Measurements from ENCODE around the gene PPIL1. TPM values are rescaled to one million over a fixed set of nuclear protein-coding genes. Genes with fewer than 3 reads are reported as not detected.

The PPIL1 gene
- total RNA-seq, 1 donor from 2014 or later: 49.5 TPM

- no peaks in the 10 kb centered on the region for H3K36me3 ChIP-seq (ENCODE audit: control insufficient read depth, insufficient read depth, low read length)
- no peak for DNase-seq (ENCODE audit: low read depth)
- peaks cover 21% of the 10 kb centered on the region for H3K27me3 ChIP-seq (ENCODE audit: control insufficient read depth, insufficient read depth, low read length)
- H3K4me3 ChIP-seq (ENCODE audit: low read depth, low read length): no peak overlapping the region
- TF ChIP-seq CTCF (IDR thresholded peaks at IDR 0.05; ENCODE audit: insufficient read depth, low read length, poor library complexity, severe bottlenecking): no peak
These were observed 30.1 kb downstream of the PPIL1 start for GRCh38 chr6:36844232-36845170.

GRCh38 chr6:36843170-36843569 lies 31.4 kb downstream of the PPIL1 start:
- Histone ChIP-seq H3K36me3 (ENCODE audit: control insufficient read depth, insufficient read depth, low read length) (no peaks in the 10 kb centered on the region), H3K4me3 (ENCODE audit: low read depth, low read length) (no peak overlapping the region), H3K27me3 (ENCODE audit: control insufficient read depth, insufficient read depth, low read length) (peaks cover 33% of the 10 kb centered on the region)
- TF ChIP-seq CTCF (IDR thresholded peaks at IDR 0.05; ENCODE audit: insufficient read depth, low read length, poor library complexity, severe bottlenecking): no peak
- no peak for DNase-seq (ENCODE audit: low read depth)

GRCh38 chr6:36841756-36842155 lies 32.8 kb downstream of the PPIL1 start:
- Histone ChIP-seq H3K4me3 (ENCODE audit: low read depth, low read length) (no peak overlapping the region), H3K27me3 (ENCODE audit: control insufficient read depth, insufficient read depth, low read length) (peaks cover 45% of the 10 kb centered on the region), H3K36me3 (ENCODE audit: control insufficient read depth, insufficient read depth, low read length) (no peaks in the 10 kb centered on the region)
- TF ChIP-seq CTCF (IDR thresholded peaks at IDR 0.05; ENCODE audit: insufficient read depth, low read length, poor library complexity, severe bottlenecking): no peak
- no peak for DNase-seq (ENCODE audit: low read depth)

- no peak for TF ChIP-seq CTCF (IDR thresholded peaks at IDR 0.05; ENCODE audit: insufficient read depth, low read length, poor library complexity, severe bottlenecking)
- peaks cover 52% of the 10 kb centered on the region for H3K27me3 ChIP-seq (ENCODE audit: control insufficient read depth, insufficient read depth, low read length)
- peak overlapping the region; percentile 35 for H3K4me3 ChIP-seq (ENCODE audit: low read depth, low read length)
- no peaks in the 10 kb centered on the region for H3K36me3 ChIP-seq (ENCODE audit: control insufficient read depth, insufficient read depth, low read length)
- DNase-seq (ENCODE audit: low read depth): no peak
These were observed 33.9 kb downstream of the PPIL1 start for GRCh38 chr6:36840432-36841403.

GRCh38 chr6:36839749-36840431 lies 34.7 kb downstream of the PPIL1 start:
- Histone ChIP-seq H3K4me3 (ENCODE audit: low read depth, low read length) (peak overlapping the region; percentile 35), H3K27me3 (ENCODE audit: control insufficient read depth, insufficient read depth, low read length) (peaks cover 51% of the 10 kb centered on the region), H3K36me3 (ENCODE audit: control insufficient read depth, insufficient read depth, low read length) (no peaks in the 10 kb centered on the region)
- TF ChIP-seq CTCF (IDR thresholded peaks at IDR 0.05; ENCODE audit: insufficient read depth, low read length, poor library complexity, severe bottlenecking): no peak
- DNase-seq (ENCODE audit: low read depth): no peak

All from kidney epithelial cell (primary cell).